Measurements from ENCODE around the gene LCMT1.

DNA sequence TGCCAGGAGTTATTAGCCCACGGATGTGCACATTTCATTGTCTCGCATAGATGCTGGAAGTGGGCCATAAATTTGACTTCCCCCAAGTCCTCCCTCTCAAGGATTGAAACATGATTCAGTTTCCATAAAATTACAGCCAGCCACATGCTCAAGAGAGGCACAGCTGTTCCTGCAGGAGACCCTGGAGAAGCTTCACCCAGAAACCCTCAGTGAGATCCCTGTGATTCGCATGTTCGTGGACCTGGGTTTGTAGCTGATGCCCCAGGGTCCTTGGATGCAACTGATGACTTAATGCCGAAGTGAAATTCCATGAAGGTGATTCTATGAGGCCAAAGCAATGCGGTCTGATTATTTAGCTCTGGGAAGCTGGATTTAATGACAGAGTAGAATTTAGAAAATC lies 80.6 kb downstream of the LCMT1 start:
- TF ChIP-seq CTCF (IDR thresholded peaks at IDR 0.05): no peak
- no peak for TF ChIP-seq POLR2AphosphoS5 (IDR thresholded peaks at IDR 0.05)
- no peak for TF ChIP-seq POLR2A (IDR thresholded peaks at IDR 0.05)

All from prostate gland (tissue), 2 donors.